PC-9 (cell line): Measurements from ENCODE around the gene EPS15.

Experiments
- CTCF ChIP-seq: fragments of 200-600 bp; sonication (generic); conservative IDR thresholded peaks from 2 replicates; pipeline ENCODE4 v1.6.1; 2017; ENCODE audit warnings: mixed run types, antibody characterized with exemption, mild to moderate bottlenecking, moderate library complexity
- EZH2 ChIP-seq: fragments of 200-600 bp; sonication (generic); IDR thresholded peaks from 2 replicates; pipeline ENCODE4 v1.8.0; 2017; ENCODE audit warnings: antibody characterized with exemption, low read depth

- TF ChIP-seq CTCF (no peak), EZH2 (no peak)
These were observed 36.2 kb downstream of the EPS15 start for GRCh38 chr1:51482881-51483280.
